ENCODE results near the gene TMCO5A. TPM values are rescaled to one million over a fixed set of nuclear protein-coding genes. Genes with fewer than 3 reads are reported as not detected.
"Not testable (repeated sequence)": the region's sequence is repeated elsewhere in the genome, so short reads cannot be mapped to it uniquely, and the experiment has no call there.

Gene TMCO5A
- total and polyA plus RNA-seq, 9 donors, result not detected

- DNase-seq, result no peak
- Histone ChIP-seq H3K4me3 (no peak overlapping the region), H3K27me3 (no peaks in the 10 kb centered on the region), H3K9me3 (no peaks in the 10 kb centered on the region), H3K4me1 (ENCODE audit: insufficient read depth) (no peaks in the 10 kb centered on the region), H3K27ac (no peak overlapping the region), H3K36me3 (no peaks in the 10 kb centered on the region)
- intact Hi-C loops (cut with DNase I), result no loop called here
- TF ChIP-seq EP300 (IDR thresholded peaks at IDR 0.05) (no peak), POLR2A (IDR thresholded peaks at IDR 0.05) (no peak)
- TF ChIP-seq, protein P1, sequence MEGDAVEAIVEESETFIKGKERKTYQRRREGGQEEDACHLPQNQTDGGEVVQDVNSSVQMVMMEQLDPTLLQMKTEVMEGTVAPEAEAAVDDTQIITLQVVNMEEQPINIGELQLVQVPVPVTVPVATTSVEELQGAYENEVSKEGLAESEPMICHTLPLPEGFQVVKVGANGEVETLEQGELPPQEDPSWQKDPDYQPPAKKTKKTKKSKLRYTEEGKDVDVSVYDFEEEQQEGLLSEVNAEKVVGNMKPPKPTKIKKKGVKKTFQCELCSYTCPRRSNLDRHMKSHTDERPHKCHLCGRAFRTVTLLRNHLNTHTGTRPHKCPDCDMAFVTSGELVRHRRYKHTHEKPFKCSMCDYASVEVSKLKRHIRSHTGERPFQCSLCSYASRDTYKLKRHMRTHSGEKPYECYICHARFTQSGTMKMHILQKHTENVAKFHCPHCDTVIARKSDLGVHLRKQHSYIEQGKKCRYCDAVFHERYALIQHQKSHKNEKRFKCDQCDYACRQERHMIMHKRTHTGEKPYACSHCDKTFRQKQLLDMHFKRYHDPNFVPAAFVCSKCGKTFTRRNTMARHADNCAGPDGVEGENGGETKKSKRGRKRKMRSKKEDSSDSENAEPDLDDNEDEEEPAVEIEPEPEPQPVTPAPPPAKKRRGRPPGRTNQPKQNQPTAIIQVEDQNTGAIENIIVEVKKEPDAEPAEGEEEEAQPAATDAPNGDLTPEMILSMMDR (IDR thresholded peaks at IDR 0.05), result no peak
These were observed 7.3 kb downstream of the TMCO5A start for GRCh38 chr15:37941779-37942178.

- WGBS, 3 donors, result 87 to 90% (median 90%) methylated on average over 4 of the region's 4 CpGs
- Histone ChIP-seq H3K36me3 (no peaks in the 10 kb centered on the region), H3K4me3 (no peak overlapping the region), H3K27me3 (no peaks in the 10 kb centered on the region), H3K27ac (no peak overlapping the region), H3K9me3 (no peaks in the 10 kb centered on the region), H3K4me1 (ENCODE audit: insufficient read depth) (no peaks in the 10 kb centered on the region)
- no peak for TF ChIP-seq POLR2A (IDR thresholded peaks at IDR 0.05)
- TF ChIP-seq EP300 (IDR thresholded peaks at IDR 0.05), result no peak
- TF ChIP-seq, protein P1 (IDR thresholded peaks at IDR 0.05), result no peak
- DNase-seq, result no peak
- intact Hi-C loops (cut with DNase I), result no loop called here
These were observed 17.6 kb downstream of the TMCO5A start for GRCh38 chr15:37951999-37952398.

GRCh38 chr15:37960742-37961141 lies 26.3 kb downstream of the TMCO5A start:
- intact Hi-C loops (cut with DNase I); DNase-seq; H3K4me1 ChIP-seq (ENCODE audit: insufficient read depth); H3K27ac ChIP-seq; H3K4me3 ChIP-seq; H3K27me3 ChIP-seq; H3K36me3 ChIP-seq; H3K9me3 ChIP-seq: not testable (repeated sequence)
- WGBS, 3 donors, result 90 to 95% (median 95%) methylated on average over 1 of the region's 1 CpG

- H3K27me3 ChIP-seq, result no peaks in the 10 kb centered on the region
- H3K27ac ChIP-seq, result no peak overlapping the region
- H3K36me3 ChIP-seq, result no peaks in the 10 kb centered on the region
- 28 to 34% (median 33%) methylated on average over 1 of the region's 1 CpG for WGBS, 3 donors
- H3K4me1 ChIP-seq (ENCODE audit: insufficient read depth), result no peaks in the 10 kb centered on the region
- intact Hi-C loops (cut with DNase I), result no loop called here
- H3K4me3 ChIP-seq, result no peak overlapping the region
- DNase-seq, result no peak
- no peaks in the 10 kb centered on the region for H3K9me3 ChIP-seq
- no peak for TF ChIP-seq EP300 (IDR thresholded peaks at IDR 0.05)
- TF ChIP-seq, protein P1 (IDR thresholded peaks at IDR 0.05), result no peak
- no peak for TF ChIP-seq POLR2A (IDR thresholded peaks at IDR 0.05)
These were observed 33.3 kb downstream of the TMCO5A start for GRCh38 chr15:37967788-37968187.

DNA sequence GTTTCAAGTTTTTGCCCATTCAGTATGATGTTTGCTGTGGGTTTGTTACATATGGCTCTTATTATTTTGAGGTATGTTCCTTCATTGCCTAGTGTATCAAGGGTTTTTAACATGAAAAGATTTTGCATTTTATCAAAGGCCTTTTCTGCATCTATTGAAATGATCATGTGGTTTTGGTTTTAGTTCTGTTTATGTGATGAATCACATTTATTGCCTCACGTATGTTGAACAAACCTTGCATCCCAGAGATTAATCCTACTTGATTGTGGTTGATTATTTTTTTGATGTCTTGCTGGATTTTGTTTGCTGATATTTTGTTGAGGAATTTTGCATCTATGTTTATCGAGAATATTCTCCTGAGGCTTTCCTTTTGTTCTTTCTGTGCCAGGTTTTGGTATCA lies 39.4 kb downstream of the TMCO5A start:
- 63 to 64% (median 63%) methylated on average over 2 of the region's 2 CpGs for WGBS, 3 donors
- intact Hi-C loops (cut with DNase I), result no loop called here
- Histone ChIP-seq H3K9me3 (no peaks in the 10 kb centered on the region), H3K4me3 (no peak overlapping the region), H3K27me3 (no peaks in the 10 kb centered on the region), H3K4me1 (ENCODE audit: insufficient read depth) (no peaks in the 10 kb centered on the region), H3K36me3 (no peaks in the 10 kb centered on the region), H3K27ac (no peak overlapping the region)
- no peak for DNase-seq
- TF ChIP-seq EP300 (IDR thresholded peaks at IDR 0.05), result no peak

DNA sequence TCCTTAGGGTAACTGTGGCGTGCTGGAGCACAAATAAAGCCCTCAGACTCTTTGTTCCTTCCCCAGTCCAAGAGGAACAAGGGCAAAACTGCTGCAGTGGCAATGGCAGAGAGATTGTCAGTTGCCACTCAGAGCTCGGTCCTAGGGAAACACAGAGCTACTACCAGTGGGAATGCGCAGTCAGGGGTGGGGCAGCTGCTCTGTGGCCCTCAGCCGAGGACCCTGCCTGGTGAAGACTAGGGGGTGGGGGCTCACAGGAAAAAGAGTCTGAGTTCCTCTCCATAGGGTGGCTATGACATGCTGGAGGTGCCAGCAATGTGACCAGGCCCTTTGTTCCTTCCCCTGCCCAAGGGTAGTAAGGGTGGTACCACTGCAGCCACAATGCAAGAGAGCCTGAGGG lies 43.8 kb downstream of the TMCO5A start:
- peaks cover 7% of the 10 kb centered on the region for H3K4me1 ChIP-seq (ENCODE audit: insufficient read depth)
- no peak overlapping the region for H3K27ac ChIP-seq
- TF ChIP-seq POLR2A (IDR thresholded peaks at IDR 0.05) (no peak), EP300 (IDR thresholded peaks at IDR 0.05) (no peak)
- TF ChIP-seq, protein P1 (IDR thresholded peaks at IDR 0.05), result no peak
- H3K27me3 ChIP-seq, result no peaks in the 10 kb centered on the region
- no peak for DNase-seq
- no peaks in the 10 kb centered on the region for H3K36me3 ChIP-seq
- no peaks in the 10 kb centered on the region for H3K9me3 ChIP-seq
- WGBS, 3 donors, result 80 to 98% (median 96%) methylated on average over 4 of the region's 4 CpGs
- intact Hi-C loops (cut with DNase I), result no loop called here
- no peak overlapping the region for H3K4me3 ChIP-seq

Measured in ovary (tissue), 9 donors.